ENCODE measurements around the gene CAMK2A.

- no peak for TF ChIP-seq CTCF (IDR thresholded peaks at IDR 0.05; ENCODE audit: poor library complexity)
- no peak for TF ChIP-seq EZH2 (IDR thresholded peaks at IDR 0.05; ENCODE audit: borderline replicate concordance)
Observed at GRCh38 chr5:150278046-150278730, 11.4 kb downstream of the CAMK2A start.
